ENCODE data around the gene ZMPSTE24. TPM values are rescaled to one million over a fixed set of nuclear protein-coding genes. Genes with fewer than 3 reads are reported as not detected.

Gene ZMPSTE24
- total RNA-seq, 1 experiment from 2014 or later = 39.6 TPM

DNA sequence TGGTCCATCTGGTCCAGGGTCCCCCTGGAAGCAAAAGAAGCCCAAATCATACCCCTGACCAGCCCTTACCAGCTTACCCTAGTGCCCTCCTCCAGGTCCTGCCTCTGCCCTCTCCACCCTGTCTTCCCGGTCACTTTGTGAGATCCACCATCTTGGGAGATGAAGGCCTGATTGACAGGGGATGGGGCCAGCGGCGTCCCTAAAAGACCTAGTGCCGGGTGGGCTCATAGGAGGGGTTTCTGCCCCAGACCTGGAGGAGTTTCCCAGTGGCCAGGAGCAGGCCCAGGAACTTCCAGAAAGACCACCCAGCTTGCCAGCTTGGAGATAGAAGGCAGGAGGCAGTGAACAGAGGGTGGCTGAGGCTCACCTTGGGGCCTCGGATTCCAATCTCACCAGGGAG, 53.7 kb downstream of the ZMPSTE24 start:
- intact Hi-C loops (cut with micrococcal nuclease) = no loop called here
- ATAC-seq (no peak), DNase-seq (ENCODE audit: low read depth, low spot score) (no peak)
- H3K79me2 ChIP-seq (ENCODE audit: insufficient read depth, low read length) = no peaks in the 10 kb centered on the region
- H3K9ac ChIP-seq (ENCODE audit: low read length) = no peak overlapping the region
- H3K27ac ChIP-seq (ENCODE audit: low read depth, low read length) = no peak overlapping the region
- H3K4me2 ChIP-seq (ENCODE audit: low read length) = no peak overlapping the region
- H3K4me1 ChIP-seq (ENCODE audit: control insufficient read depth in 1 of 2, insufficient read depth in 2 of 2, low read length in 2 of 2) = peaks cover 6 to 33% of the 10 kb centered on the region in 2 experiments; a peak in 3 of 4 replicates
- CTCF ChIA-PET = interaction anchor here (0.6 kb wide), 1 partner anchor 27 kb away, joined by 4 read pairs; no protein-coding TSS in a partner anchor
- H4K20me1 ChIP-seq (ENCODE audit: insufficient read depth) = no peaks in the 10 kb centered on the region
- RAD21 ChIA-PET (ENCODE audit: low non-redundant PET in 1 of 2, low total read pairs in 2 of 2, uncharacterized antibody in 2 of 2, unreplicated experiment in 2 of 2) = no interaction called here
- BruUV-seq (replicated peaks) = no TSS peak
- no peaks in the 10 kb centered on the region for H3K9me3 ChIP-seq (ENCODE audit: control insufficient read depth in 1 of 2, insufficient read depth in 1 of 2, low read depth in 1 of 2, low read length in 2 of 2)
- H3K36me3 ChIP-seq (ENCODE audit: control insufficient read depth in 1 of 2, insufficient read depth in 2 of 2, low read length in 2 of 2) = no peaks in the 10 kb centered on the region
- H3K4me3 ChIP-seq (replicated peaks in 1 of 2; ENCODE audit: low read depth in 1 of 2, low read length in 2 of 2) = no peak overlapping the region
- TF ChIP-seq TCF7L2 (IDR thresholded peaks at IDR 0.05; ENCODE audit: borderline replicate concordance, extremely low read depth, insufficient read depth, insufficient read length) = no peak
- TF ChIP-seq FOSL1 (IDR thresholded peaks at IDR 0.05; ENCODE audit: low read depth) = no peak
- no peak for TF ChIP-seq JUND (IDR thresholded peaks at IDR 0.05)
- TF ChIP-seq EZH2phosphoT487 (IDR thresholded peaks at IDR 0.05; ENCODE audit: borderline replicate concordance) = no peak
- no peak for TF ChIP-seq SRF (IDR thresholded peaks at IDR 0.05; ENCODE audit: low read depth)
- TF ChIP-seq, protein P1, sequence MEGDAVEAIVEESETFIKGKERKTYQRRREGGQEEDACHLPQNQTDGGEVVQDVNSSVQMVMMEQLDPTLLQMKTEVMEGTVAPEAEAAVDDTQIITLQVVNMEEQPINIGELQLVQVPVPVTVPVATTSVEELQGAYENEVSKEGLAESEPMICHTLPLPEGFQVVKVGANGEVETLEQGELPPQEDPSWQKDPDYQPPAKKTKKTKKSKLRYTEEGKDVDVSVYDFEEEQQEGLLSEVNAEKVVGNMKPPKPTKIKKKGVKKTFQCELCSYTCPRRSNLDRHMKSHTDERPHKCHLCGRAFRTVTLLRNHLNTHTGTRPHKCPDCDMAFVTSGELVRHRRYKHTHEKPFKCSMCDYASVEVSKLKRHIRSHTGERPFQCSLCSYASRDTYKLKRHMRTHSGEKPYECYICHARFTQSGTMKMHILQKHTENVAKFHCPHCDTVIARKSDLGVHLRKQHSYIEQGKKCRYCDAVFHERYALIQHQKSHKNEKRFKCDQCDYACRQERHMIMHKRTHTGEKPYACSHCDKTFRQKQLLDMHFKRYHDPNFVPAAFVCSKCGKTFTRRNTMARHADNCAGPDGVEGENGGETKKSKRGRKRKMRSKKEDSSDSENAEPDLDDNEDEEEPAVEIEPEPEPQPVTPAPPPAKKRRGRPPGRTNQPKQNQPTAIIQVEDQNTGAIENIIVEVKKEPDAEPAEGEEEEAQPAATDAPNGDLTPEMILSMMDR (IDR thresholded peaks at IDR 0.05 in 2 of 3, conservative IDR thresholded peaks at IDR 0.05 in 1 of 3; ENCODE audit: borderline replicate concordance in 1 of 3, insufficient read depth in 1 of 3, low read depth in 2 of 3, low read length in 2 of 3) = no peak
- no peak for TF ChIP-seq ZNF274 (IDR thresholded peaks at IDR 0.05; ENCODE audit: low read depth, low read length)
- TF ChIP-seq, protein P2, sequence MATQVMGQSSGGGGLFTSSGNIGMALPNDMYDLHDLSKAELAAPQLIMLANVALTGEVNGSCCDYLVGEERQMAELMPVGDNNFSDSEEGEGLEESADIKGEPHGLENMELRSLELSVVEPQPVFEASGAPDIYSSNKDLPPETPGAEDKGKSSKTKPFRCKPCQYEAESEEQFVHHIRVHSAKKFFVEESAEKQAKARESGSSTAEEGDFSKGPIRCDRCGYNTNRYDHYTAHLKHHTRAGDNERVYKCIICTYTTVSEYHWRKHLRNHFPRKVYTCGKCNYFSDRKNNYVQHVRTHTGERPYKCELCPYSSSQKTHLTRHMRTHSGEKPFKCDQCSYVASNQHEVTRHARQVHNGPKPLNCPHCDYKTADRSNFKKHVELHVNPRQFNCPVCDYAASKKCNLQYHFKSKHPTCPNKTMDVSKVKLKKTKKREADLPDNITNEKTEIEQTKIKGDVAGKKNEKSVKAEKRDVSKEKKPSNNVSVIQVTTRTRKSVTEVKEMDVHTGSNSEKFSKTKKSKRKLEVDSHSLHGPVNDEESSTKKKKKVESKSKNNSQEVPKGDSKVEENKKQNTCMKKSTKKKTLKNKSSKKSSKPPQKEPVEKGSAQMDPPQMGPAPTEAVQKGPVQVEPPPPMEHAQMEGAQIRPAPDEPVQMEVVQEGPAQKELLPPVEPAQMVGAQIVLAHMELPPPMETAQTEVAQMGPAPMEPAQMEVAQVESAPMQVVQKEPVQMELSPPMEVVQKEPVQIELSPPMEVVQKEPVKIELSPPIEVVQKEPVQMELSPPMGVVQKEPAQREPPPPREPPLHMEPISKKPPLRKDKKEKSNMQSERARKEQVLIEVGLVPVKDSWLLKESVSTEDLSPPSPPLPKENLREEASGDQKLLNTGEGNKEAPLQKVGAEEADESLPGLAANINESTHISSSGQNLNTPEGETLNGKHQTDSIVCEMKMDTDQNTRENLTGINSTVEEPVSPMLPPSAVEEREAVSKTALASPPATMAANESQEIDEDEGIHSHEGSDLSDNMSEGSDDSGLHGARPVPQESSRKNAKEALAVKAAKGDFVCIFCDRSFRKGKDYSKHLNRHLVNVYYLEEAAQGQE (IDR thresholded peaks at IDR 0.05; ENCODE audit: low read depth) = no peak
- TF ChIP-seq SIN3A (IDR thresholded peaks at IDR 0.05; ENCODE audit: low read depth) = no peak
- TF ChIP-seq ZFX (IDR thresholded peaks at IDR 0.05) = no peak
- no peak for TF ChIP-seq CEBPB (IDR thresholded peaks at IDR 0.05; ENCODE audit: low read depth)
- H2AFZ ChIP-seq (ENCODE audit: low read depth, low read length, poor library complexity, severe bottlenecking) = no peak overlapping the region
- POLR2A ChIA-PET = interaction anchor here (0.6 kb wide), 1 partner anchor 436 kb away, joined by 3 read pairs; no protein-coding TSS in a partner anchor
- H3K27me3 ChIP-seq (ENCODE audit: insufficient read depth, low read length) = no peaks in the 10 kb centered on the region
- no peaks in the 10 kb centered on the region for H3K9me2 ChIP-seq (ENCODE audit: insufficient read depth)
